GM21515 (cell line): Measurements from ENCODE around the gene ASTE1.
"Not testable (repeated sequence)": the region's sequence is repeated elsewhere in the genome, so short reads cannot be mapped to it uniquely, and the experiment has no call there.

Source experiments
- ATAC-seq: cut with Tn5 transposase; IDR thresholded peaks from one replicate; pipeline ENCODE4 v1.9.1; 2021; ENCODE audit not compliant: unreplicated experiment

The ASTE1 gene

DNA sequence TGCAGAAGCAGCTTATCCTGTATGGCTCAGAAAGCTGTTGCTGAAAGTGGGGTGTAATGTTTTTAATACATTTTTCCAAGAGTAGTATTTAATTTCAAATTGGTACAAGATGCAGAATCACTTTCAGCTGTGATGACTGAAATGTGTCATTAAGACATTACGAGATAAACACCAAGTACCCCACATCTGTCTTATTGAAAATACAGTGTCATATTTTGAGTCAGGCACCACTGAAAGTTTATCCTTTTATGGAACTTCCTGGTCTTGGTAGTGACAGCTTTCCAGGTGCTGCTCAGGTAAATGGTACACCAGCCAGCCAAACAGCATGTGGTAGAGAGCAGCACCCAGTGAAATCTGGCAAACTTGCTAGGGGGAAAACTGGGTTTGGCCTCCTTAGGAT is 16.9 kb downstream of the ASTE1 start:
- no peak for ATAC-seq

GRCh38 chr3:131008326-131008725 is 18.3 kb downstream of the ASTE1 start:
- ATAC-seq: no peak

DNA sequence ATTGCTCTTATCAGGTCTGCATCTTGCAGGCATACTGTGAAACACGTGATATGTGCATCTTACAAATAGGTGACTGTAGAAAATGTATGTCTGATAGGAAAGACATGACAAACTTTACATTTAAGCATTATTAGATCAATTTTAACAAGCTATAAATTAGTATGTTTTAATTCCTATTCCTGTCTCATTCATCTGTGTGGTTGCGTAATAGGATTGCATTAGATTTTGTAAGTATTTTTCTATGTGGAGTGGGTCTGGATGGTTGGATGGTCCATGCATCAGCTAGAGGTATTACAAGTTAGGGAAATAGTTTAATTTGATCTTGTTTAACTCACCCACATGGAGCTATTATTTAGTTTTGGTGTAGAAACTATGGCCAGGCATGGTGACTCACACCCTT is 18.8 kb downstream of the ASTE1 start:
- ATAC-seq: no peak

DNA sequence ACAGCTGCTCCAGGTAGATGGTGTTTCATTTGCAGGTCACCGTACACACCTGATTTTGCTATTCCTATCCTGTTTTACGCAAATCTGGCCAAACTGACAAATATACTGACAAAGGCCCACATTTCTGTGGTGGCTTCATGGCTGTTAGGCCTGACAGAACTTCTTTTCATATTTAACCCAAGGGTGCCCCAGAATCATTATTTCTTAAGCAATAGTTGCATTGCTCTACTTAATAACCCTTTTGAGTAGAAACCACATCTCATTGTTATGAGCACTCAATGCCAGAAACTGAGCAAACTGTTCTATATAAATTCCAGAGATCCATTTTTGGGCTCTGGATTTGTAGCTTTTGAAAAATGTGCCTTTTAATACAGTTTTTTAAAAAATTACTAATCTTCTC is 19.4 kb downstream of the ASTE1 start:
- ATAC-seq: no peak

- ATAC-seq: no peak
These were observed 22.0 kb downstream of the ASTE1 start for GRCh38 chr3:131004603-131005002.

DNA sequence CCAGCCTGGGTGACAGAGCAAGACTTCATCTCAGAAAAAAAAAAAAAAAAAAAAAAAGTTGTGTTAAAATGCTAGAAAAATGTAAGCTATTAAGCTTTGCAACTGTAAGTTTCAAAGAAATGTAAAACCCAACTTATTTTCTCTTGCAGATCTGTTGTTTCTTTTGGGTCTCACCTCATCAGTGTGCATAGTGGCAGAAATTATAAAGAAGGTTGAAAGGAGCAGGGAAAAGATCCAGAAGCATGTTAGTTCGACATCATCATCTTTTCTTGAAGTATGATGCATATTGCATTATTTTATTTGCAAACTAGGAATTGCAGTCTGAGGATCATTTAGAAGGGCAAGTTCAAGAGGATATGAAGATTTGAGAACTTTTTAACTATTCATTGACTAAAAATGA is 25.6 kb downstream of the ASTE1 start:
- ATAC-seq: no peak

DNA sequence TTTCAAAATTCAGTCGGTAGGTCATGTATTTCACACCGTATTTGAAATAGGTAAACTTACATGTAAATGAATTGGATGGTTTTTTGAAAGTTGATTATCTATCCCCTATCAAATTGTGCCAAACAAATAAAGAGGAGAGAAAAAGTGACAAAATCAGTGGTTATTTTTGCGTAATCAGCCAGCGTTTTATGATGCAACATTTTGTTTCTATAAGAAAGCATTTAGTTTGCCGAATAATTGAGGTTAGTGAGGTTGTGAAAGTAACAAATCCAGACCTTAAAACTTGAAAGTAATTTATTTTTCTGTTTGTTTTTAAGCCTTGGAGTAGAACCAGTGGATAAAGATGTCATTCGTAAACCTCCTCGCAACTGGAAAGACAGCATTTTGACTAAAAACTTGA is 29.3 kb downstream of the ASTE1 start:
- ATAC-seq: no peak

DNA sequence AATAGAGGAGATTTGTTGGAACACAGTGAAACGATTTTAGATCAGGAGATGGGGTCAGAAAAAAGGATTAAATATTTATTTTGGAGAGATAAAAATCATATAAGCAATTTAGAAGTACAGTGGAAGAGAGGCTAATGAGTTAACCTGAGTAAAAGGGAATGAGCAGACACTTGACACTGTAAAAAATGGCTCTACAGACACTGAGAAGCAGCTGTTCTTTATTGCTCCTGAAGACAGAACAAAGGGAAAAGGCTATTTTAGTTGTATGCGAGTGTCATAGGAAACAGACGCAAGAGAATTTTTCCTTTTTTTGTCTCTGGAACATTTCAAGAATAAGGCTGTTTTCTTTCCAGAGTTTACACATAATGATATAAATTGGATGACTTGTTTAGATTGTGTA is 34.3 kb downstream of the ASTE1 start:
- ATAC-seq: no peak

DNA sequence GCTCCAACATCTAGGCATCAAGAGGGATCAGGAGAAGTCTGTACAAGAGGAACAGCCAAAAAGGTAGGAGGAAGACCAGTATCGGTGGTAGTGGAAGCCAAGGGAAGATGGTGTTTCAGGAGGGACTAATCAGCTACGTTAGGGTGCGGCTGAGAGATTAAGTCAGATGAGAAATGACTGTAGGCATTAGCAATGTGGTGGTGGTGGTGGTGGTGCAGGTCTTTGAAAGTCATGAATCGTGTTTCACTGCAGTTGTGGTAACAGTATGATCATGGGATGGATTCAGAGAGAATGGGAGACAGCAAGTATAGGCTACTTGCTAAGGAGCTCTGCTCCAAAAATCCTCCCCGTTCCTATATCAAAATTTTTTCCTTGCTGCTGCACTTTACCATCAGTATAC is 35.5 kb downstream of the ASTE1 start:
- no peak for ATAC-seq

DNA sequence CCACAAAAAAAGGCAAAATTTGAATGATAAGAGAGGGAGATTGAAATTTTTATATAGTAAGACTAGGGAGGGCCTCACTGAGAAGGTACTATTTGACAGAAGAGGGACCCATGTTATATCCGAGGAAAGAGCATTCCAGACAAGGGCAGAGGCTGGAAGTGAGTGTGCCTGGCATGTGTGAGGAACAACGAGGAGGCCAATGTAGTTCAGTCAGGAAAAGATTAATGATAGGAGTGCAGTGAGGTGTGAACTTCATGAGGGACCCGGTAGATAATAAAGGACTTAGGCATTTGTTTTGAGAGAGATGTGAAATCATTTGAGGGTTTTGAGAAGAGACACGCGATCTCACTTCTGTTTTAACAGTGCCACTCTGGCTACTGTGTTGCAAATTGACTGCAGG is 36.3 kb downstream of the ASTE1 start:
- no peak for ATAC-seq

- ATAC-seq: no peak
These were observed 45.2 kb downstream of the ASTE1 start for GRCh38 chr3:130981469-130981868.

DNA sequence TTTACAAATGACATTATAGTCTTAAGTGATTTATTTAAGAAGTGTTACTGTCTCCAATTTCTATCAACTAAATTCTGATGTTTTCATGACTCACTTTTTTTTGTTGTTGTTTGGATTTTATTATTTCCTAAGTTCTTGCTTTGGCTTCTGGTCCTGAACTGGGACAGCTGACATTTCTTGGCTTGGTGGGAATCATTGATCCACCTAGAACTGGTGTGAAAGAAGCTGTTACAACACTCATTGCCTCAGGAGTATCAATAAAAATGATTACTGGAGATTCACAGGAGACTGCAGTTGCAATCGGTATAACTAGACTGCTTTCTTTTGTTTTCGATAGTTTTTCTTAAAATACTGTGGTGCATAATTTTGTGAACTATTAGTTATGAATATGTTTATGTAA is 47.5 kb downstream of the ASTE1 start:
- ATAC-seq: no peak

GRCh38 chr3:130976706-130977105 is 49.9 kb downstream of the ASTE1 start:
- ATAC-seq: no peak

DNA sequence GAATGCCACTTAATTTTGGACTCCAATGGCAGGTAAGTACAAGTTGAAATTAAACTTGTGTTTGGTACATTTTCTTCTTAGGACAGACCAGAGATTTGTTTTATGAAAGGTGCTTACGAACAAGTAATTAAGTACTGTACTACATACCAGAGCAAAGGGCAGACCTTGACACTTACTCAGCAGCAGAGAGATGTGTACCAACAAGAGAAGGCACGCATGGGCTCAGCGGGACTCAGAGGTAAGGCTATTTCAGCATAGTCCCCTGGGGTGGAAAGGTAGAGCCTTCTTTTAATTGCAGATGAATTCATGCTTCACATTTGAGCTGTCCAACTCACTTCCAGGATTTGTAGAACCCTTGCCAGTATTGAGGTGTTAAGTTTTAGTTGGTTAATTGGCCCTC is 51.4 kb downstream of the ASTE1 start:
- no peak for ATAC-seq

- no peak for ATAC-seq
These were observed 52.4 kb downstream of the ASTE1 start for GRCh38 chr3:130974201-130974600.

GRCh38 chr3:130973406-130973805 is 53.2 kb downstream of the ASTE1 start:
- no peak for ATAC-seq

- ATAC-seq: not testable (repeated sequence)
These were observed 54.0 kb downstream of the ASTE1 start for GRCh38 chr3:130972592-130972991.

GRCh38 chr3:130971208-130971607 is 55.4 kb downstream of the ASTE1 start:
- no peak for ATAC-seq

- ATAC-seq: no peak
These were observed 57.0 kb downstream of the ASTE1 start for GRCh38 chr3:130969621-130970020.

DNA sequence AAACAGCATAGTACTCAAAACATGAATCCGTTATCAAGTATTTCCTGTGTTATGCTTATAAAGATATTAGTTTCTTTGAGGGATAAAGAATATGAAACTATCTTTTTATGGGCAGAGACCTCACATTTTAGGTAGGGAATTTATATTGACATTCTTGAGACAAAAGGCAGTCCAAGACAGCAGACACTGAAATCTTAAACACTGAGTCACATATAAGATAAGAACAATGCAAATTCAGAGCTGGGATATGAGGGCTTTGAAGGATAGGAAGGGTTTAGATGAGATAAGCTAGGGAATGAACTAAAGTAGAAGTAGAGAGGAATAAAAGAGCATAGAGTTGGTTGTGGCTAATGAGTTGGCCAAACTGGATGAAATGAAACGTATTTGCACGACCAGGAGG is 58.4 kb downstream of the ASTE1 start:
- ATAC-seq: no peak

DNA sequence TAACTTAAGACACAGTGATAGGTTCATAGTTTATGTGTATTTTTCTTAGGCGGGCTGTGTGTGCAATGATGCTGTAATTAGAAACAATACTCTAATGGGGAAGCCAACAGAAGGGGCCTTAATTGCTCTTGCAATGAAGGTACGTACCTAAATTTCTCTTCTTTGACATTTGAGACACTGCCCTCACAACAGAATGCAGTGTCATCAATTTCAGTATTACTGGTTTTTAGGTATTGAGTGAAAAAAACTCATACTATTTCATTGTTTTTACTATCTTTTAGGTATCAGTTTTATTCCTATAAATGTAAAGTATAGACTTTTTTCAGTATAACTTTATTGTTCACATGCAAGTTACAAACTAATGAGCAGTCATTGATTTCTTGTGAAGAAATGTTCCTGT is 59.3 kb downstream of the ASTE1 start:
- ATAC-seq: no peak

GRCh38 chr3:130963878-130964277 is 62.7 kb downstream of the ASTE1 start:
- ATAC-seq: no peak
